CD4-positive, alpha-beta T cell treated with Interleukin-2 at 100 ng/mL for 4 hours (primary cell): ENCODE results near the gene USP6NL.

Experiments
- DNase-seq: peaks from one replicate; pipeline ENCODE4 v3.0.0-alpha.2; 2020; ENCODE audit warnings: low spot score

The USP6NL gene

DNA sequence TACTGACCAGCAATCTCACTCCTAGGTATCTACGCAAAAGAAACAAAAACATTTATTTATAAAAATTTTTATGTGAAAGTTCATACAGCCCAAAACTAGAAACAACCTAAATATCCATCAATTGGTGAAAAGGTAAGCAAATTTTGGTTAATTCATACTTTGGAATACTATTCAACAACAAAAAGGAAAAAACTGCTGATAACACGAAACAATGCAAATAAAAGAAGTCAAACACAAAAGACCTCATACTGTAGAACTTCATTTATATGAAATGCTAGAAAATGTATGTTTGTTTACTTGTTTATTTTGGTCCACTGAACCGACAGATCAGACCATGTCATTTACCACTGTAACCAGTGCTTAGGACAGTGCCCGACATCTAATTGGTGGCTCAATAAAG lies 60.3 kb downstream of the USP6NL start:
- DNase-seq, result no peak

DNA sequence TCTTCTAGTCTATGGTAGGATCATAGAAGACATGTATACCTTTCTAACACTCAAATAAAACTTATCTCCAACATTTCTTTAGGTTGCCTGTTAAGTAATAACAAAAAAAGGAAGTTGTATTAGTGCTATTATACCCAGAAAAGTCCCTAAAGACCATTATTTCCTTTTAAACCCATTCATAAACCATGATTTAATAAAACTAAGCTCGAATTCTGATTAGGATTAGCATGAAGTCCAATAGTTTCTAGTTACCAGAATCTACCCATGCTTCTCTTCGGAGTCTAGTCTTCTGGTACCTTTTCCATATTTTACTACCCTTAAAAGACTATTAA lies 62.7 kb downstream of the USP6NL start:
- no peak for DNase-seq

- DNase-seq, result no peak
These were observed 63.2 kb downstream of the USP6NL start for GRCh38 chr10:11548065-11548767.

DNA sequence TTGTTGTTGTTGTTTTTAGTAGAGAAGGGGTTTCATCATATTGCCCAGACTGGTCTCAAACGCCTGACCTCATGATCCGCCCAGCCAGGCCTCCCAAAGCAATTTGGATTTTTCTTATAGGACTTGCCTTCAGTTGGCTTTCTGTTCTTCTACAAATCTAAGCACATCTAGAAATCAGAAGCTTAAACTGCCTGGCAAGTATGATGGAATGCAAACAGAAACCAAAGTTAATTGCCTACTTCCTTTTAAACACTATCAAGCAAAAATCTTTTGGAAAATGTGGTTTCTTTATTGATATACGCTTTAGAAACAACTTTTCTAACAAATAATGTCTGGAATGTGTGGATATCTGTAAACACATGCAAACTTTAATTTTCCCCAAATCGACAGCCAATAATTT lies 64.9 kb downstream of the USP6NL start:
- DNase-seq, result no peak

DNA sequence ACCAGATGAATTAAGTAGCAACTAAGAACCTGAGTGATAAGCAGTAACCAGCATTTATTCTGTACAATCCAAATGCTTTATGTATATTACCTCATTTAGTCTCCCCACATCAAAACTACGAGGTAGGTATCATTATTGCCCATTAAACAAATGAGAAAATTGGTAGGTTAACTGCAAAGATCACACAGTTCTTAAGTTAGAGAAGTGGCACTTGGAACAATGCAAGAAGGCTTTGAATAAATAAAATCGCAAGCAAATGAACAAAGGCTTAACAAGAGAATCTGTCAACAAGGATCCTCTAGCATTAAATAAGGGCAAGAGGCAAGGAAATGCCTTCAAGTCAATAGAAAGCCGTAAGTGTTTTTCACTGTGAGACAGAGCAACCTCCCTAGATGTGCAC lies 70.2 kb downstream of the USP6NL start:
- DNase-seq, result no peak

GRCh38 chr10:11539191-11539868 lies 72.1 kb downstream of the USP6NL start:
- no peak for DNase-seq

DNA sequence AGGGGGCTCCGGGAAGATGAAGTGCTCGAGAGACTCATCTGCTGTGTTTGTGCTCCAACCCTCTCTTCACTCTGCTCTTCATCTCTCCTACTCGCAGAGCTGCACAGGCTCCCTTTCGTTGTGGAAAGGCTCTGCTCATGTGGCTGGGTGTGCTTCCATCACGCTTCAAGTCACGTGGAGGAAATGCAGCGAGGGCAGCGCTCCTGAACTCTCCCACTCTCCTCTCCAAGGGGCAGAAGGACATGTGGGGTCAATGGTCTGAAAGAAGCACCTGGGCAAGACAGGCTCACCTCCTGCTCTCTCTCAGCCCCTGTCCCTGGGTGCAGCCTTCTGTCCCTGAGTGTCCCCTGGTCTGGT lies 72.6 kb downstream of the USP6NL start:
- no peak for DNase-seq

GRCh38 chr10:11536228-11536627 lies 75.2 kb downstream of the USP6NL start:
- DNase-seq, result no peak

DNA sequence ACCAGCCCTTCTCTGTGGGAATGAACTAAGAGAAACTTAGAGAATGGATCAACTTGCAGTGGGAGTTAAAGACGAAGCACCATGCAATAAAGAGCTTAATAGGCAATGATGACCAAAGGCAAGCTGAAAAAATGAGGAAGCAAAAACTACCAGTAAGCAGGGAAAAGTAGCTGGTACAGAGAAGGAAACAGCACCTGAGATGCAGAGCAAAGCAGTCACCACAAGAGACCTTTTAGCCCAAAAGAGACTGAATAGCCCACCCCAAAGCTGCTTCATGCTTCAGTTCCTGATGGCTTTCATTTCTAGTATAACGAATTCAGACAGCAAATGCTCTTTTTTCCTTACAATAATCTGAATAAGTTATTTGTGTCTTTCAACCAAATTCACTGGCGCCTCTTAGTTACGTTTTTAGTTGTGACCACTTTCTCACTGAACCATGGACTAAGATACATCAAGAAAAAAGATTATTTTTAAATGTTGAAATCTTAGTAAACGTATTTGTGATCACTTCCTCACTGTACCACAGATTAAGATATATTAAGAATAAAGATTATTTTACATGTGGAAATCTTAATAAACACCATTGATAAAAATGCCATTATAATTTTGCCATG lies 76.0 kb downstream of the USP6NL start:
- DNase-seq, result no peak

DNA sequence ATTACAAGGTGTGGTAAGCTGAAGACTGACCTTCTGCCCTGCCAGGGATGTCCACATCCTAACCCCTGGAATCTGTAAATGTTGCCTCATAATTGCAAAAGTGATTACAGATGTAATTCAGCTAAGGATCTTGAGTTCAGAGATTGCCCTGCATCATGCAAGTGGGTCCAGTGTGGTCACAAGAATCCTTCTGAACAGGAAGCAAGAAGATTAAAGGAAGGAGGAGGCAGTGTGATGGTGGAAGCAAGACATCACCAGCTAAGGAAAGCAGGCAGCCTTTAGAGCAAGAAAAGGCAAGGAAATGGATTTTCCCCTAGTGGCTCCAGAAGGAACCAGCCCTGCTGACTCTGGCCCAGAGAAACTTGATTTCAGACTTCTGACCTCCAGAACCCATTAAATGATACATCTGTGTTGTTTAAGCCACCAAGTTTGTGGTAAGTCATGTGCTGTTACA lies 78.1 kb downstream of the USP6NL start:
- DNase-seq, result no peak

GRCh38 chr10:11532306-11532705 lies 79.1 kb downstream of the USP6NL start:
- DNase-seq, result no peak

DNA sequence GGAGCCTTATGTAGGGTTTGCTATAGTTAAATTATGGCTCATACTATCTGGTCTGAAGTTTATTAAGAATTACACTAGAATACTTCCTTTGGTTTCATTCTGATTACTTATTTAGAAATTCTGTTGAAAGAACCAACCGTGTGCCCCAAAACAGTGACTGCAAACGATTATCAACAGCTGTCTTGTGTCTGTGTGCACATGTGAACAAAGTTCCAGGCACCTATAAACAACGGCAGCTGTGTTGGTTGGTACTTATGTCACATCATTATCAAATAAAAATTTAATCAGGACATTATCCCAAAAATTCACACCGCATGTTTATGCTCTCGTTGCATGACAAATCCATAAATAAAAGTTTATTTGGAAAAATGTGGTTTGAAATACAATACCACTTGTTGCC lies 80.6 kb downstream of the USP6NL start:
- no peak for DNase-seq

DNA sequence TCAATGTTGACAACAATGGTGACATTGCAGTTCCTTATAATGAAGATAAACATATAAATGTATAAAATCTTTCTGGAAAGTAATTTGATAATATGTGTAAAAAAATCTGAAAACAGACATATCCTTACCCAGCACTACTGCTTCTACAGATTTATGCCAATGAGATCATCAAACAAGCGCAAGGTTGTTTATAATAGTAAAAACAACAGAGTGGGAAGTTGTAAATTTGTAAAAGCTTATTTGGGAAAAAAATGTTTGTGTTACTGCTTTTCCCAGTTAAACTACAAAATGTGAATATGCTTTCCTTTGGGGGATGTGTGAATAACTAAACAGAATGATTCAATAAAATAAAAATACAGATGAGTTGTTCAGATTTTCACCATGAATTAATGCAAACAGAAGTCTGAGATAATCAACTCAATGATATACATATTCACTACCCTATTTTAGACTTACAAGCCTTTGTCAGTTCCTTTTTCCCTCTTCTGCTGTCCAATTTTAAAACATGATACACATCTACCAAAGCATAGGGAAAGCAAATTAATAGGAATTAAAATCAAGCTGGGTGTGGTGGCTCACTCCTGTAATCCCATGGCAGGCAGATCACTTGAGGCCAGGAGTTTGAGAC lies 82.1 kb downstream of the USP6NL start:
- no peak for DNase-seq

- no peak for DNase-seq
These were observed 83.2 kb downstream of the USP6NL start for GRCh38 chr10:11528286-11528685.

GRCh38 chr10:11527691-11528255 lies 83.7 kb downstream of the USP6NL start:
- no peak for DNase-seq

GRCh38 chr10:11527068-11527467 lies 84.4 kb downstream of the USP6NL start:
- DNase-seq, result no peak

- DNase-seq, result no peak
These were observed 85.9 kb downstream of the USP6NL start for GRCh38 chr10:11525503-11525902.

GRCh38 chr10:11522821-11523245 lies 88.6 kb downstream of the USP6NL start:
- DNase-seq, result no peak

DNA sequence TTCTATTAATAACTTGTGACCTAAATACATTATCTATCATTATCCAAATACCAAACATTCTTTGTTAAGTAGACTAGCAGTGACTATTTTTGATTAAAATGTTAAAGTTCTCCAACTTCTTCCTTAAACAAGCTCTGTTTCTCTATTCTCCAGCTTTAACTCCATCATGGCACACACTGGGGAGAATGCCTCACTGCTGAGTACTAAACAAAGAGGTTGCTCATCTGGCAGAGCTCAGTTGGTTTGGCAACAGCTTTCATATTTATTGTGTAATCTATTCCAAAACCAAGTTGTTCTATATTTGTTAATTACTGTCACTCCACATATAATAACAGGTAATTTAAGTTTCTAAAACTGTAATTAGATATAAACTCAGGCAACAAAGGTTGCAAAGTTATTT lies 89.6 kb downstream of the USP6NL start:
- DNase-seq, result no peak

DNA sequence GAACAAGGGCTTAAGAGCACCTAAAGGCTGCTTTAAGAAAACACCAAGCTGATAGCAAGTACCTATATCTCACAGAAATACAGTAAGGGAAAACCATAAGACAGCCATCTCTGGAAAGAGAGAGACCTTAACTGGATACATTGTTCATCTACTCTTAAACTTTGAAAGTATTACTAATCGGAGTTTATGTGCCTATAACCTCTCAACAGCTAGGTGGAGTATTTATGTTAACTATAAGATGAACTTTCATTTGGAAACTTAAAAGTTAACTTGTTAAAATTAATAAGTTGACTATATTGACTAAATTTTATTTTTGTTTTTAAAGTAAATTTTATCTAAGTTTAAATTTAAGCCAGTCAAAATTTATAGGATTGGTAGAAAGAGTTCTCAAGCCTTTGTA lies 90.6 kb downstream of the USP6NL start:
- no peak for DNase-seq

DNA sequence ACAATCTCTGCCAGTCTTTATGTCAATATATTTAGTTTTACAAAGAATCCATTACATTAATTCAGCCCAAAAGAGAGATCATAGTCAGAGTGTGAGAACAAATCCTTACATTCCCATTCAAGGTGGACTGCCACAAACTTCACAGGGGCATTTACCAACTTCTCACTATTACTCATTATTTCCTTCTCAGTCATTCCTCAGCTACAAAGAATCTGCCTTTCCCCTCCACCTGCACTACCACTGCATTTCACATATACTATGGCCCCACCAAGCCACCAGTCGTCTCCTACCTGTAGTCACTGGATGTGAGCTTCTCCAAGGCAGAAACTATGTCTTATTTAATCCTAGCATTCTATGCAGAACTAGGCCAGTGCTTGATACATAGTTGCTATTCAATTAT lies 94.3 kb downstream of the USP6NL start:
- DNase-seq, result no peak

GRCh38 chr10:11516431-11516746 lies 95.1 kb downstream of the USP6NL start:
- DNase-seq, result no peak
